ENCODE measurements around the gene TADA2B. TPM values are rescaled to one million over a fixed set of nuclear protein-coding genes. Genes with fewer than 3 reads are reported as not detected.

Gene TADA2B
- total and polyA plus RNA-seq, 9 of the 15 experiments (the other 6 are each of a cell fraction or from before 2014, with no cell fraction given), result 0.55 to 12.2 (median 7.5) TPM

GRCh38 chr4:7014815-7015214 is 28.4 kb upstream of the TADA2B start:
- WGBS (ENCODE audit: insufficient coverage, low coverage, missing lambda C conversion rate), result 96% methylated on average over 11 of the region's 12 CpGs
- H3K9me1 ChIP-seq (ENCODE audit: control insufficient read depth, insufficient read depth, low read length), result peaks cover 11% of the 10 kb centered on the region
- ATAC-seq (no peak), DNase-seq (ENCODE audit: extremely low read depth in 1 of 4, low spot score in 3 of 4) (no peak), FAIRE-seq (no peak)
- intact Hi-C loops (cut with micrococcal nuclease), result no loop called here
- CTCF ChIA-PET (ENCODE audit: low intra/inter-chr PET ratio), result no interaction called here
- H3K4me2 ChIP-seq (ENCODE audit: insufficient read depth, low read length), result no peak overlapping the region
- H3K9ac ChIP-seq (ENCODE audit: insufficient read depth in 1 of 2, low read depth in 2 of 2, low read length in 2 of 2), result peak overlapping the region; percentile 7 to 50; a peak in 2 of 4 replicates
- H2AFZ ChIP-seq (ENCODE audit: low read depth, low read length), result no peak overlapping the region
- BruUV-seq (replicated peaks), result no TSS peak
- in situ Hi-C loops (cut with MboI), result no loop called here
- peaks cover 9 to 23% of the 10 kb centered on the region in 2 experiments; a peak in 4 of 5 replicates for H3K4me1 ChIP-seq (replicated peaks in 1 of 2; ENCODE audit: control insufficient read depth in 2 of 2, insufficient read depth in 2 of 2, low read length in 2 of 2)
- H3K27ac ChIP-seq (ENCODE audit: extremely low read depth, low read depth, low read length), result no peak overlapping the region
- H3K79me2 ChIP-seq (ENCODE audit: control insufficient read depth, insufficient read depth, low read length), result 0 out of 3 replicates have a peak, but pooled peaks cover 3% of the 10 kb centered on the region
- no peaks in the 10 kb centered on the region for H3K27me3 ChIP-seq (ENCODE audit: control insufficient read depth in 2 of 2, insufficient read depth in 2 of 2, low read length in 2 of 2)
- TF ChIP-seq ZNF274 (IDR thresholded peaks at IDR 0.05; ENCODE audit: borderline replicate concordance, low read depth, low read length) (no peak), SMARCE1 (IDR thresholded peaks at IDR 0.05) (no peak), RFX1 (IDR thresholded peaks at IDR 0.05) (no peak)
- peaks cover 93% of the 10 kb centered on the region for H3K36me3 ChIP-seq (ENCODE audit: control insufficient read depth, insufficient read depth, low read length)
- no peak overlapping the region for H3K4me3 ChIP-seq
- 0 out of 2 replicates have a peak, but pooled peaks cover 3% of the 10 kb centered on the region for H4K20me1 ChIP-seq (replicated peaks; ENCODE audit: control insufficient read depth, insufficient read depth, low read length)
- POLR2A ChIA-PET, result interaction anchor here (0.8 to 0.9 kb wide), 2 partner anchors 28 to 252 kb away, joined by 3 read pairs; a partner anchor contains a TSS
- no peaks in the 10 kb centered on the region for H3K9me3 ChIP-seq (replicated peaks; ENCODE audit: control insufficient read depth, insufficient read depth, low read depth, low read length)

- no peak overlapping the region for H3K4me2 ChIP-seq (ENCODE audit: insufficient read depth, low read length)
- intact Hi-C loops (cut with micrococcal nuclease), result no loop called here
- in situ Hi-C loops (cut with MboI), result no loop called here
- no peaks in the 10 kb centered on the region for H3K27me3 ChIP-seq (ENCODE audit: control insufficient read depth in 2 of 2, insufficient read depth in 2 of 2, low read length in 2 of 2)
- WGBS (ENCODE audit: insufficient coverage, low coverage, missing lambda C conversion rate), result 42% methylated on average over 12 of the region's 12 CpGs
- no peak overlapping the region for H2AFZ ChIP-seq (ENCODE audit: low read depth, low read length)
- H3K79me2 ChIP-seq (ENCODE audit: control insufficient read depth, insufficient read depth, low read length), result 0 out of 3 replicates have a peak, but pooled peaks cover 3% of the 10 kb centered on the region
- ChIA-PET POLR2A (interaction anchor here (0.6 to 1.2 kb wide), 5 partner anchors 9 to 253 kb away, joined by 3 to 4 read pairs (median 3); a partner anchor contains a TSS), CTCF (ENCODE audit: low intra/inter-chr PET ratio) (no interaction called here)
- H3K9me3 ChIP-seq (replicated peaks; ENCODE audit: control insufficient read depth, insufficient read depth, low read depth, low read length), result no peaks in the 10 kb centered on the region
- peaks cover 11% of the 10 kb centered on the region for H3K9me1 ChIP-seq (ENCODE audit: control insufficient read depth, insufficient read depth, low read length)
- H4K20me1 ChIP-seq (replicated peaks; ENCODE audit: control insufficient read depth, insufficient read depth, low read length), result 0 out of 2 replicates have a peak, but pooled peaks cover 5% of the 10 kb centered on the region
- peak in 2 of 4 experiments; percentile 47 to 59 for DNase-seq (ENCODE audit: extremely low read depth in 1 of 4, low spot score in 3 of 4)
- peak; percentile 78 for FAIRE-seq
- H3K27ac ChIP-seq (ENCODE audit: extremely low read depth, low read depth, low read length), result no peak overlapping the region
- peak overlapping the region; percentile 7 to 70; a peak in 1 of 4 replicates for H3K9ac ChIP-seq (ENCODE audit: insufficient read depth in 1 of 2, low read depth in 2 of 2, low read length in 2 of 2)
- ATAC-seq, result peak; percentile 78
- peaks cover 13 to 25% of the 10 kb centered on the region in 2 experiments; a peak in 4 of 5 replicates for H3K4me1 ChIP-seq (replicated peaks in 1 of 2; ENCODE audit: control insufficient read depth in 2 of 2, insufficient read depth in 2 of 2, low read length in 2 of 2)
- no TSS peak for BruUV-seq (replicated peaks)
- H3K36me3 ChIP-seq (ENCODE audit: control insufficient read depth, insufficient read depth, low read length), result peaks cover 93% of the 10 kb centered on the region
- H3K4me3 ChIP-seq, result no peak overlapping the region
- TF ChIP-seq KDM1A (IDR thresholded peaks at IDR 0.05) (0 out of 4 replicates have a peak, but pooled peaks have one; percentile 23 to 35), RHOXF2B (CRISPR knock-in tag; conservative IDR thresholded peaks at IDR 0.05) (no peak), ZBTB11 (CRISPR knock-in tag; IDR thresholded peaks at IDR 0.05) (no peak), KAT2B (IDR thresholded peaks at IDR 0.05; ENCODE audit: low read depth, low read length) (no peak), SRSF3 (IDR thresholded peaks at IDR 0.05; ENCODE audit: insufficient read depth, low read length) (no peak), ZNF324 (CRISPR knock-in tag; IDR thresholded peaks at IDR 0.05) (no peak), ATF2 (CRISPR knock-in tag; IDR thresholded peaks at IDR 0.05) (no peak)
Observed at GRCh38 chr4:7015383-7016035, 27.7 kb upstream of the TADA2B start.

Measured in K562 (cell line).